Mucosa of rectum (tissue), 2 donors: ENCODE measurements around the gene PLA2G6.

Experiments used
- H3K27ac ChIP-seq, 2 donors: one replicate each; pipeline ENCODE4 v1.7.0; 2013; ENCODE audit warnings: inconsistent platforms in 2 of 2, low read depth in 2 of 2, low read length in 2 of 2
- H3K27me3 ChIP-seq, 2 donors: one replicate each; pipeline ENCODE4 v1.7.0; 2013; ENCODE audit warnings: low read length in 2 of 2; ENCODE audit not compliant: control insufficient read depth in 2 of 2, insufficient read depth in 2 of 2
- H3K36me3 ChIP-seq, 2 donors: one replicate each; pipeline ENCODE4 v1.7.0; 2013; ENCODE audit warnings: low read length in 2 of 2; ENCODE audit not compliant: control insufficient read depth in 2 of 2, insufficient read depth in 2 of 2
- H3K4me1 ChIP-seq, 2 donors: one replicate each; pipeline ENCODE4 v1.7.0; 2013; ENCODE audit warnings: low read length in 2 of 2, mild to moderate bottlenecking in 1 of 2; ENCODE audit not compliant: control insufficient read depth in 2 of 2, insufficient read depth in 2 of 2
- H3K4me3 ChIP-seq, 2 donors: one replicate each; pipeline ENCODE4 v1.7.0; 2013; ENCODE audit warnings: low read length in 2 of 2
- H3K9ac ChIP-seq, 2 donors: one replicate each; pipeline ENCODE4 v1.7.0; 2013; ENCODE audit warnings: low read length in 2 of 2, low read depth in 1 of 2, mild to moderate bottlenecking in 1 of 2
- H3K9me3 ChIP-seq, 2 donors: one replicate each; pipeline ENCODE4 v1.7.0; 2013; ENCODE audit warnings: low read length in 2 of 2; ENCODE audit not compliant: control insufficient read depth in 2 of 2
- donor health status: healthy.
- donor health status: Normal muscosa, but diverticular disease.

PLA2G6 gene

DNA sequence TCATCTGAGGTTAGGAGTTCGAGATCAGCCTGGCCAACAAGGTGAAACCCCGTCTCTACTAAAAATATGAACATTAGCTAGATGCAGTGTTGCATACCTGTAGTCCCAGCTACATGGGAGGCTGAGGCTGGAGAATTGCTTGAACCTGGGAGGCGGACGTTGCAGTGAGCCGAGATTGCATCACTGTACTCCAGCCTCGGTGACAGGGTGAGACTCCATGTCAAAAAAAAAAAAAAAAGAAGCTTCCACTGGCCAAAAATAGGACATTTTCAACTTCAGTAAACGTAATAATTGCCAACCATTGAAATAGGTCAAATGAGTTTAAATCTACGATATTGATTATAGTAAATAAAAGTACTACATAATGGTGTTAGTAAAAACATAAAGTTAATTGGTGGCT lies 78.0 kb downstream of the PLA2G6 start:
- Histone ChIP-seq H3K36me3 (peaks cover 15 to 20% of the 10 kb centered on the region in 2 donors), H3K27ac (no peak overlapping the region), H3K9me3 (no peaks in the 10 kb centered on the region), H3K27me3 (no peaks in the 10 kb centered on the region), H3K4me1 (peaks cover 14 to 20% of the 10 kb centered on the region in 2 donors), H3K4me3 (no peak overlapping the region), H3K9ac (no peak overlapping the region)

DNA sequence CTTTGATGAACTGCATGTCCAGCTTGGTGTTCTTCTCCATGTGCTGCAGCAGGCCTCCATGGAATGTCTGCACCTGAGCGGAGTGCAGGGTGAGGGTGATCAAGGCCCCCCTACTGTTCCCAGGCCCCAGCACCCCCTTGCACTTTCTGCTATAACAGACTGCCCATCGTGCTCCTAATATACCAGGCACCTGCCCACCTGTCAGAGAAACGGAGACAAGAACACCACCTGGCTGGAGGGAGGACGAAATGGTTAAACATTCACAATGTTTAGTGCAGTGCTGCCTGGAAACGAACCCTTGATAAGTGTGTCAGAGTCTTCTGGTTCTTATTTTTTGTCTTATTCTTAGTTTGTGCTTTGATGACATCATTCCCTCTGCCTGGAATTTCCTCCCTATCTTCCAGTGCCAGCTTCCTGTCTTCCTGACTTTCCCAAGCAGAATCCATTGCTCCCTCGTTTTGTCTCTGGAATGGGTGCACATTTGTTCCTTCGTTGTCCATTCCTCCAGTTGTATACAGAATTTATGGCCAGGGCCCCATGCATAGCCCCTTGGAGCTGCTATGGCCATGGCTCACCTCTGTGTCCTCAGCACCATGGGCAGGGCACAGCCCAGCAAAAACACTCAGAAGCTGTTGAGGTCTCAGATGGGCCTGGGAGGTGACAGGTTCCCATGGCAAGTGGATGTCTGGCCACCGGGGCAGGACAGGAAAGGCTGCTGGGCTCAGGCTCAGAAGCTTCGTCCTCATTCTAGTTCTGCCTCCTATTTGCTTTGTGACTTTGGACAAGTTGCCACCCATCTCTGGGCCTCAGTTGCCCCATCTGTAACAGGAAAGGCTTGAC lies 83.0 kb downstream of the PLA2G6 start:
- H3K36me3 ChIP-seq = peaks cover 8 to 11% of the 10 kb centered on the region in 2 donors
- H3K27me3 ChIP-seq = no peaks in the 10 kb centered on the region
- no peaks in the 10 kb centered on the region for H3K9me3 ChIP-seq
- H3K4me1 ChIP-seq = peaks cover 2 to 4% of the 10 kb centered on the region in 2 donors
- no peak overlapping the region for H3K27ac ChIP-seq
- no peak overlapping the region for H3K9ac ChIP-seq
- no peak overlapping the region for H3K4me3 ChIP-seq

DNA sequence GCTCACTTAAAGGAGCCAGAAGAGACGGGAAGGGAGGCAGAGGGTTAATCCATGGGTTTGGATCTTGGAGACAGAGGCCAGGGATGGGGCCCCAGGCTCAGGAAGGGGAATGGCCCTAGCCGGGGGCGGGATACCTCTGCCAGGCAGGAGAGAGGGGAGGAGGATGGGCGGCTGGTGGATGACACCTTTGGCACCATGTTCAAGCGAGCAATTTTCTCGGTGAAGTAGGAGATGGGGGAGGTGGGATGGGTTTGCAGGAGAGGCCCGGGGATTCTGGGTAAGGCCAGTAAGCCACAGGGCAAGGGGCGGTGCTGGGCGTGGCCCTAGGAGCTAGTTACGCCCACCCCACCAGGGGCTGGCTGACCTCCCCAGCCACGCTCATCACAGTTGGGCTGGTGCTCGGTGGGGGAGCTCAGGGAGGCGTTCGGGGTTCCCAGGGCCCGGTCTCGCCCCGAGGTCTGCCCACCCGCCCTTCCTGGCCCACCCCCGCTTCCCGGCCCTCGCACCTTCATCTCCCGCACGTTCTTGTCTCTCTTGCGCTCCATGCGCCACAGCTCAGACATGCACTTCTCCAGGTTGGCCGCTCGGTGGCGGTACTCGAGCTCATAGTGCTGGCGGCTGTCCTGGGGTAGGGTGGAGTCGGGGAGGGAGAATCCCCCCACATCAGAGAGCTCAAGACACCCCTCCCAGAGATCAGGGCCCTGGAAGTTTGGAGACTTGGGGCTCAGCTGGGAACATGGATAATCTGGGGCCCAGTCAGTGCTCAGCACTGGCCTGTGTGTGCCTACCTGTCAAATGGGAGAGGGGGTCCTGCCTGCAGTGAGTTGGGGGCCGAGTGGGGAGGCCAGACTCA lies 83.8 kb downstream of the PLA2G6 start:
- Histone ChIP-seq H3K4me1 (peaks cover 2 to 4% of the 10 kb centered on the region in 2 donors), H3K27ac (no peak overlapping the region), H3K9ac (no peak overlapping the region), H3K9me3 (no peaks in the 10 kb centered on the region), H3K36me3 (peaks cover 12 to 16% of the 10 kb centered on the region in 2 donors), H3K4me3 (no peak overlapping the region), H3K27me3 (no peaks in the 10 kb centered on the region)

DNA sequence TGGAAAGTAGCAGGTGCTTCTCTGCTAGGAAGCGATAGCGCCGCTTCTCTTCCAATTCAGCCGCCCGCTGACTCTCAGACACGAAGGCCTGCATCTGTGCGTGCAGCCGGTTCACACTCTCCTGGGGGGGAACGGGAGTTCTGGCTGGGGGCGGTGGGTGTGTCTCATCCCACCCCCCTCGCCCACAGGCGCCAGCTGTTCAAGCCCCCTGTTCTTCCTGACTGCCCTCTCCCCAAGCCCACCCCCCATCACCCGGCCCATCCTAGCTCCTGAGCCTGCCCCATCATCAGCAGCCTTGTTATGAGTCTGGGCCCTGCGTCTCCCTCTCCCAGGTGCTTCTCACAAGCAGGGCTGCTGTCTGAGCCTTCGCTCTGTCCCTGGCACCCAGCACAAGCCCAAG lies 84.6 kb downstream of the PLA2G6 start:
- no peaks in the 10 kb centered on the region for H3K9me3 ChIP-seq
- H3K4me3 ChIP-seq = no peak overlapping the region
- no peak overlapping the region for H3K9ac ChIP-seq
- peaks cover 17 to 18% of the 10 kb centered on the region in 2 donors for H3K36me3 ChIP-seq
- no peak overlapping the region for H3K27ac ChIP-seq
- H3K27me3 ChIP-seq = no peaks in the 10 kb centered on the region
- H3K4me1 ChIP-seq = peaks cover 2 to 3% of the 10 kb centered on the region in 2 donors

DNA sequence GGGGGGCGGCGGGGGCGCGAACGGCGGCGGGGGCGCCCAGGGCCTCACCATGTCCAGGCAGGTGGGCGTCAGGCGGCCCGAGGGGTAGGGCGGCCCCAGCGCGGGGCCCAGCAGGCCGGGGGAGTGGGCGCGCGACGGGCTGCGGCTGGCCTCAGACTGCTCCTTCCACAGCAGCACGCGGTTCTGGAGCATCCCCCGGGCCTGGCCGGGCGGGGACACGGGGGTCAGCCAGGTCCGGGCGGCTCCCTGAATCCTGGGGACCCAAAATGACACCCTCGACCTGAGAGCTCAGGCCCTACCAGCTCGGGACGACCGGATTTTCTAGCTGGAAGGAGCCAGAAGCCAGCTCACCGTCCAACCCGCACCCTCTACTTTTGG lies 92.2 kb downstream of the PLA2G6 start:
- no peak overlapping the region for H3K9ac ChIP-seq
- H3K36me3 ChIP-seq = peaks cover 26 to 35% of the 10 kb centered on the region in 2 donors
- no peaks in the 10 kb centered on the region for H3K9me3 ChIP-seq
- no peak overlapping the region for H3K27ac ChIP-seq
- H3K4me3 ChIP-seq = no peak overlapping the region
- H3K4me1 ChIP-seq = no peaks in the 10 kb centered on the region
- H3K27me3 ChIP-seq = no peaks in the 10 kb centered on the region

DNA sequence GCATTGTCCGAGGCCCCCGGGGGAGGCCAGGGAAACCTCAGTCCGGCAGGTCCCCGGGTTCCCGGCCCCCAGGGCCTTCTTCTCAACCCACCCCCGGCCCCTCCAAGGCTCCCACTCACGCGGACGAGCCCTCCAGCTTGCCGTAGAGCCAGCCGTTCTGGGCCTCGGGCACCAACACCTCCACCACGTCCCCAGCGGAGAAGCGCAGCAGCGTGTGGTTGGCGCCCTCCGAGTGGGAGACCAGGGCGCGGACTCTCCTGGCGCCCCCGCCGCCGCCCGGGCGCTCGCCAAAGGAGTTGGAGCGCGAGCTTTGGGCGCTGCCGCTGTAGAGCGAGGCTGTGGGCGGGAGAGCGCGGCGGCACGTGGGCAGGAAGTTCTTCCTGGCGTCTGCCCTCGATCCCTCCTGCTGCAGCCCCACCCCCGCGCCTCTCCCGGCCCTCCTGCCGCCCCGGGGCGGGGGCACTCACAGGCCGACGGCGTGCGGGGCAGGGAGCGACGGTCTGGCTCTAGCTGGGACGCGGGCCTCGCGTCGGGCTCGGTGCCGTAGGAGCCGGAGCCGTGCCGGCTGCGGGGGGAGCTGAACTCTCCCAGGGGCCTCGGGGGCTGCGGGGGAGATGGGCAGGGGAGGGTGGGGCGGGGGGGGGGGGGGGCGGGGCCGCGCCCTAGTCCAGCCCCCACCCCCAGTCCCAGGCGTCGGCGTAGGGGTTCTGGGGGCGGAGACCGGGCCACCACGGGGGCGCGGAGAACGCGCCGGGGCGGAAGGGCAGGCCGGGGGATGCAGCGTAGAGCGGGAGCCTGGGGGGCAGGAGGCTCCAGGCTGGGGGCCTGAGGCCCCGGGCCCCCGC lies 92.8 kb downstream of the PLA2G6 start:
- Histone ChIP-seq H3K4me3 (no peak overlapping the region), H3K27me3 (no peaks in the 10 kb centered on the region), H3K27ac (no peak overlapping the region), H3K9me3 (no peaks in the 10 kb centered on the region), H3K9ac (no peak overlapping the region), H3K36me3 (peaks cover 22 to 35% of the 10 kb centered on the region in 2 donors), H3K4me1 (no peaks in the 10 kb centered on the region)

DNA sequence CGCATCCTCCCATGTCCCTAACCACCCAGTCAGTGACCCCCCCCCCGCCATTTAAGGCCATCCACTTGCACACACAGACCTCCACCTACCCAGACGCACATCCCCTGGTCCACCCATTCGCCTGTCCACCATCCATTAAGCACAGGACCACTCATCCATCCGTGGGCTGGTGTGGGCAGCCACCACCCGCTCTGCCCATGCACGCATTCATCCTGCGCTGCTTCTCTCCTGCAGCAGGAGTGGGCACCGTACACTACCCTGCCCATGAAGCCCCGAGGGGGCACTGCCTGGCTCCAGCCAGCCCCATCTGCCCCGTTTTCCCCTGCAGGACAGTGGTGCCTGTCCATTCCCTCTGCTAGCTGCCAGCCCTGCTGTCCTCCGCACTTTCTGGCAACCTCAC lies 93.8 kb downstream of the PLA2G6 start:
- Histone ChIP-seq H3K36me3 (peaks cover 15 to 29% of the 10 kb centered on the region in 2 donors), H3K27me3 (peaks cover 0 to 4% of the 10 kb centered on the region in 2 donors)

DNA sequence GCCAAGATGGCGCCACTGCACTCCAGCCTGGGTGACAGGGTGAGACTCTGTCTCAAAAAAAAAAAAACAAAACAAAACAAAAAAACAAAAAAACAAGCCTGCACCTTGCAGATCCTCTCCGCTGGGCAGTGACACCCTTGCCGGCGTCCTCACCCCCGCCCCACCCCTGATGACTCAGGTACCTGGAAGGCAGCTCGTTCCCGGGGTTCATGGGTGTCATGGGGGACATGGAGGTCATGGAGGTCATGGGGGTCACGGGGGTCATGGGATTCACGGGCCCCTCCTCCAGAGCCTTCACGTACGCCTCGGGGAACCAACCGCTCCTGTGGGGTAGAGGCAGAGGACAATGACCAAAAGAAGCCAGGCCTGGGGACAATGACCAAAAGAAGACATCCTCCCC lies 94.7 kb downstream of the PLA2G6 start:
- Histone ChIP-seq H3K27me3 (peaks cover under 1 to 9% of the 10 kb centered on the region in 2 donors), H3K9me3 (no peaks in the 10 kb centered on the region), H3K4me3 (no peak overlapping the region), H3K27ac (no peak overlapping the region), H3K36me3 (peaks cover 13 to 24% of the 10 kb centered on the region in 2 donors), H3K9ac (no peak overlapping the region), H3K4me1 (peaks cover 2 to 3% of the 10 kb centered on the region in 2 donors)

More for the DNA sequence above, 93.8 kb downstream of the PLA2G6 start:
- no peak overlapping the region for H3K9ac ChIP-seq
- H3K27ac ChIP-seq = no peak overlapping the region
- no peaks in the 10 kb centered on the region for H3K9me3 ChIP-seq
- H3K4me3 ChIP-seq = no peak overlapping the region
- H3K4me1 ChIP-seq = peaks cover 0 to 1% of the 10 kb centered on the region in 2 donors

DNA sequence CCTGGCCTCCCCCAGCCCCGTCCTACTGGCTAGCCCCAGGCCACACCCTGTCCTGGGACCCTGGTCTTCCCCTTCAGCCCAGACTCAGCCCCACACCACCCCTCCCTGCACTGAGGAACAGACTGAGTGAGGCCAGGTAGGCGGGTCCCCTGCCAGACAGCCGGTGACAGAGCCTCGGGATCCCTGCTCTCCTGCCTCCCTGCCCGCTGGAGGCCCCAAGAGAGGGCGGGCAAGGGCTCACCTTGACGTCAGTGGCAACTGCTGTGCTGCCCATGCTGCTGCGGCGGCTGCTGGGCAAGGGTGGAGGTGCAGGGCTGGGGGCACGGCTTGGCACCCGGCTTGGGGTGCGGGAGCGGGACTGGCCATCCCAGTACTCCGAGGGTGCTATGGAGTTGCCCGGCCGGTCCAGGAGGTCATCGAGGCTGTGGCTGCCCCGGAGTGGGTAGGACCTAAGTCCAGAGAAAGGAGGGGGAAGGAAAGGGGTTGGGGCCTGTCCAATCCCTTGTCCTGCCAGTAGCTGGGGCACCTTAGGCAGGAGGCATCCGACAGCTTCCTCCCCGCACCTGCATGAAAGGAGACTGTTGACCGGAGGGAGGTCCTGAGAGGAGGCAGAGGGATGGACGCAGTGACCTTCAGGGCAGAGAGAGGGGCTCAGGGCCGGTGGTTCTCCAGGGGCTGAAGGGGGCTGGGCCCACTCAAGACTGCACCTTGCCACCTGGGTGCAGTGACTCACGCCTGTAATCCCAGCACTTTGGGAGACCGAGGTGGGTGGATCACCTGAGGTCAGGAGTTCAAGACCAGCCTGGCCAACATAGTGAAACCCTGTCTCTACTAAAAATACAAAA lies 95.4 kb downstream of the PLA2G6 start:
- Histone ChIP-seq H3K4me1 (peaks cover 7 to 10% of the 10 kb centered on the region in 2 donors), H3K27ac (no peak overlapping the region), H3K9ac (no peak overlapping the region), H3K36me3 (peaks cover 13 to 21% of the 10 kb centered on the region in 2 donors), H3K9me3 (no peaks in the 10 kb centered on the region), H3K4me3 (no peak overlapping the region), H3K27me3 (peaks cover 6 to 12% of the 10 kb centered on the region in 2 donors)
